H1 (cell line): Measurements from ENCODE around the gene FMNL2.

Source experiments
- CBX8 ChIP-seq: fragments of 300-800, 300-1000 bp; sonication (generic); IDR thresholded peaks from 2 replicates; pipeline ENCODE4 v1.7.1; 2016; ENCODE audit warnings: low read depth, low read length, borderline replicate concordance
- EP300 ChIP-seq, 2 experiments: IDR thresholded peaks; 1 replicate in 1 of 2; 2 replicates in 1 of 2; pipeline ENCODE4 v1.6.1; 2011 to 2012; ENCODE audit warnings: low read depth in 2 of 2, low read length in 2 of 2, mild to moderate bottlenecking in 2 of 2, borderline replicate concordance in 1 of 2, inconsistent platforms in 1 of 2, moderate library complexity in 1 of 2
- EZH2 ChIP-seq: fragments of 200-600 bp; sonication (generic); IDR thresholded peaks from 2 replicates; pipeline ENCODE4 v1.7.1; 2012; ENCODE audit warnings: low read depth, mild to moderate bottlenecking, moderate library complexity, low read length, inconsistent platforms; ENCODE audit not compliant: severe bottlenecking
- MAFK ChIP-seq: IDR thresholded peaks from 2 replicates; pipeline ENCODE4 v1.6.1; 2012; ENCODE audit warnings: low read depth, mild to moderate bottlenecking, improper control_type of control experiment, low read length
- NRF1 ChIP-seq: IDR thresholded peaks from 2 replicates; pipeline ENCODE4 v1.6.1; 2011; ENCODE audit warnings: mild to moderate bottlenecking, low read depth, low read length, improper control_type of control experiment
- SP4 ChIP-seq: IDR thresholded peaks from 2 replicates; pipeline ENCODE4 v1.6.1; 2012; ENCODE audit warnings: low read length, inconsistent platforms
- TCF12 ChIP-seq: IDR thresholded peaks from 2 replicates; pipeline ENCODE4 v1.6.1; 2011; ENCODE audit warnings: low read depth, mild to moderate bottlenecking, low read length
- TF ChIP-seq, protein P1 (sequence below), 3 experiments: IDR thresholded peaks; 1 replicate in 2 of 3; 2 replicates in 1 of 3; pipeline versions ENCODE4 v1.5.1 to v1.6.1; 2011; ENCODE audit warnings: low read length in 3 of 3, mild to moderate bottlenecking in 3 of 3, inconsistent platforms in 2 of 3, low read depth in 1 of 3, moderate library complexity in 1 of 3; ENCODE audit not compliant: insufficient read depth in 1 of 3; ENCODE audit errors: control extremely low read depth in 1 of 3

- TF ChIP-seq EZH2 = no peak
- TF ChIP-seq TCF12 = no peak
- TF ChIP-seq, protein P1, sequence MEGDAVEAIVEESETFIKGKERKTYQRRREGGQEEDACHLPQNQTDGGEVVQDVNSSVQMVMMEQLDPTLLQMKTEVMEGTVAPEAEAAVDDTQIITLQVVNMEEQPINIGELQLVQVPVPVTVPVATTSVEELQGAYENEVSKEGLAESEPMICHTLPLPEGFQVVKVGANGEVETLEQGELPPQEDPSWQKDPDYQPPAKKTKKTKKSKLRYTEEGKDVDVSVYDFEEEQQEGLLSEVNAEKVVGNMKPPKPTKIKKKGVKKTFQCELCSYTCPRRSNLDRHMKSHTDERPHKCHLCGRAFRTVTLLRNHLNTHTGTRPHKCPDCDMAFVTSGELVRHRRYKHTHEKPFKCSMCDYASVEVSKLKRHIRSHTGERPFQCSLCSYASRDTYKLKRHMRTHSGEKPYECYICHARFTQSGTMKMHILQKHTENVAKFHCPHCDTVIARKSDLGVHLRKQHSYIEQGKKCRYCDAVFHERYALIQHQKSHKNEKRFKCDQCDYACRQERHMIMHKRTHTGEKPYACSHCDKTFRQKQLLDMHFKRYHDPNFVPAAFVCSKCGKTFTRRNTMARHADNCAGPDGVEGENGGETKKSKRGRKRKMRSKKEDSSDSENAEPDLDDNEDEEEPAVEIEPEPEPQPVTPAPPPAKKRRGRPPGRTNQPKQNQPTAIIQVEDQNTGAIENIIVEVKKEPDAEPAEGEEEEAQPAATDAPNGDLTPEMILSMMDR (IDR thresholded peaks at IDR 0.05; ENCODE audit: control extremely low read depth in 1 of 3, insufficient read depth in 1 of 3, low read depth in 1 of 3, low read length in 3 of 3) = no peak
- TF ChIP-seq SP4 = no peak
- TF ChIP-seq CBX8 = no peak
- TF ChIP-seq NRF1 = no peak
- no peak for TF ChIP-seq MAFK
- no peak for TF ChIP-seq EP300 (IDR thresholded peaks at IDR 0.05; ENCODE audit: borderline replicate concordance in 1 of 2, low read depth in 2 of 2, low read length in 2 of 2)
Measured at GRCh38 chr2:152542337-152542994, 207.5 kb downstream of the FMNL2 start.
